ENCODE results near the gene WDSUB1. TPM values are rescaled to one million over a fixed set of nuclear protein-coding genes. Genes with fewer than 3 reads are reported as not detected.
A peak's percentile ranks its signal among the peaks of the same experiment; 100 is the strongest.

The WDSUB1 gene
- total RNA-seq, 1 donor from 2014 or later: 11.4 TPM

DNA sequence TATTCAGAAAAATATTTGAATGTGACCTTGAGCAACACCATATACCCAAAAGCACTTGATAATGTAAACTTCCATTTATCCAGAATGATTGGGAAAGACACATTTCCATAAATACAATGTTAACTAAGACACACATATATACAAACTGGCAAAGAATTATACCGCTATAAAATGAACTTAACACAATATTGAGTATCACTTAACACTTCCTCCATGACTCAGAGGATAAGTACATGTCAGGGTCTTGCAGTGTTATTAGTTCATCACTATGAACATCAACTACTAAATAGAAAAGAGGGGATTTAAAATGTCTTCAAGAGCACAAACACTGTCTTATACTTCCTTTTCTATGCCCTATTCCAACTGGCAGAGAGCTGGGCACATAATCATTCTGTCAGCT, 18.6 kb downstream of the WDSUB1 start:
- TF ChIP-seq, protein P1, sequence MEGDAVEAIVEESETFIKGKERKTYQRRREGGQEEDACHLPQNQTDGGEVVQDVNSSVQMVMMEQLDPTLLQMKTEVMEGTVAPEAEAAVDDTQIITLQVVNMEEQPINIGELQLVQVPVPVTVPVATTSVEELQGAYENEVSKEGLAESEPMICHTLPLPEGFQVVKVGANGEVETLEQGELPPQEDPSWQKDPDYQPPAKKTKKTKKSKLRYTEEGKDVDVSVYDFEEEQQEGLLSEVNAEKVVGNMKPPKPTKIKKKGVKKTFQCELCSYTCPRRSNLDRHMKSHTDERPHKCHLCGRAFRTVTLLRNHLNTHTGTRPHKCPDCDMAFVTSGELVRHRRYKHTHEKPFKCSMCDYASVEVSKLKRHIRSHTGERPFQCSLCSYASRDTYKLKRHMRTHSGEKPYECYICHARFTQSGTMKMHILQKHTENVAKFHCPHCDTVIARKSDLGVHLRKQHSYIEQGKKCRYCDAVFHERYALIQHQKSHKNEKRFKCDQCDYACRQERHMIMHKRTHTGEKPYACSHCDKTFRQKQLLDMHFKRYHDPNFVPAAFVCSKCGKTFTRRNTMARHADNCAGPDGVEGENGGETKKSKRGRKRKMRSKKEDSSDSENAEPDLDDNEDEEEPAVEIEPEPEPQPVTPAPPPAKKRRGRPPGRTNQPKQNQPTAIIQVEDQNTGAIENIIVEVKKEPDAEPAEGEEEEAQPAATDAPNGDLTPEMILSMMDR (IDR thresholded peaks at IDR 0.05; ENCODE audit: borderline replicate concordance): no peak
- Histone ChIP-seq H3K27ac (replicated peaks) (no peak overlapping the region), H3K4me3 (no peak overlapping the region), H3K36me3 (peaks cover 22% of the 10 kb centered on the region), H3K27me3 (ENCODE audit: low read depth) (no peaks in the 10 kb centered on the region), H3K9me3 (replicated peaks) (peaks cover 3% of the 10 kb centered on the region), H3K4me1 (peaks cover 30% of the 10 kb centered on the region)
- intact Hi-C loops (cut with micrococcal nuclease): no loop called here
- DNase-seq: no peak

DNA sequence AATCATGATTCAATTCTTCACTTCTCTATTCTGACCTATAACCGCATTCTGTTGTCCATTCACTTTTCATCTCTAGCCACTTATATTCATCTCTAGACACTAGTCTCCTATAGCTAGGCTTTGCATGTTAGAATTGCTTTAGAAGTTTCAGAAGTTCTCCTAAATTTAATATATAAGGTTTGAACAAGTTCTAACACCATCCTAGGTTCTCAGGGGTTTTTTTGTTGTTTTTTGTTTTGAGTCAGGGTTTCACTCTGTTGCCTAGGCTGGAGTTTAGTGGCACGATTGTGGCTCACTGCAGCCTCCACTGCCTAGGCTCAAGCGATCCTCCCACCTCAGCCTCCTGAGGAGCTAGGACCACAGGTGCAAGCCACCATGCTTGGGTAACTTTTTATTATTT, 19.9 kb downstream of the WDSUB1 start:
- TF ChIP-seq, protein P1 (IDR thresholded peaks at IDR 0.05; ENCODE audit: borderline replicate concordance): no peak
- Histone ChIP-seq H3K9me3 (replicated peaks) (peaks cover 3% of the 10 kb centered on the region), H3K36me3 (peaks cover 15% of the 10 kb centered on the region), H3K4me3 (no peak overlapping the region), H3K27ac (replicated peaks) (no peak overlapping the region), H3K4me1 (peaks cover 41% of the 10 kb centered on the region), H3K27me3 (ENCODE audit: low read depth) (no peaks in the 10 kb centered on the region)
- no peak for DNase-seq
- intact Hi-C loops (cut with micrococcal nuclease): no loop called here

GRCh38 chr2:159265171-159265576, 21.3 kb downstream of the WDSUB1 start:
- intact Hi-C loops (cut with micrococcal nuclease): no loop called here
- Histone ChIP-seq H3K27ac (replicated peaks) (no peak overlapping the region), H3K9me3 (replicated peaks) (no peaks in the 10 kb centered on the region), H3K4me3 (no peak overlapping the region), H3K27me3 (ENCODE audit: low read depth) (no peaks in the 10 kb centered on the region), H3K36me3 (peaks cover 4% of the 10 kb centered on the region), H3K4me1 (peaks cover 41% of the 10 kb centered on the region)
- no peak for DNase-seq
- TF ChIP-seq, protein P1 (IDR thresholded peaks at IDR 0.05; ENCODE audit: borderline replicate concordance): no peak

DNA sequence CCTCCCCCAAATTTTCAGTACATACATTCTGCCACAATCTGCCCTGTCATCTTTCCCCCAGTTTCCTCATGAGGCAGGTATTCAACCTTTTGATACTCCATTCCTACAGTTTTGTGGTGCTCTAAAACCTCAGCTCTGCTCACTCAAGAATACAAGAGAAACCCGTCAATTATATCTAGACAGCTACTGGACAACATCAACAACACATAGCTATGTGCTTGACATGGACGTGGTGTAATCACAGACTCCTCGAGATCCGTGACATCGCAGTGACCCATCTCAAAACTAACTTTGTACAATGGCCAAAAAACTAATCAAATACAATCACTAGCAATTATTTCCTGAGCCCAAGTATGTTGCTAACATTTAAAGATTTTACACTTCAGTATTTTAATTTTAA, 23.6 kb downstream of the WDSUB1 start:
- Histone ChIP-seq H3K27me3 (ENCODE audit: low read depth) (no peaks in the 10 kb centered on the region), H3K4me1 (peaks cover 30% of the 10 kb centered on the region), H3K4me3 (no peak overlapping the region), H3K9me3 (replicated peaks) (no peaks in the 10 kb centered on the region), H3K27ac (replicated peaks) (peak overlapping the region; percentile 84), H3K36me3 (peaks cover 15% of the 10 kb centered on the region)
- intact Hi-C loops (cut with micrococcal nuclease): no loop called here
- TF ChIP-seq, protein P1 (IDR thresholded peaks at IDR 0.05; ENCODE audit: borderline replicate concordance): no peak
- DNase-seq: no peak

- TF ChIP-seq, protein P1 (IDR thresholded peaks at IDR 0.05; ENCODE audit: borderline replicate concordance): no peak
- Histone ChIP-seq H3K27me3 (ENCODE audit: low read depth) (no peaks in the 10 kb centered on the region), H3K27ac (replicated peaks) (peak overlapping the region; percentile 84), H3K36me3 (peaks cover 16% of the 10 kb centered on the region), H3K9me3 (replicated peaks) (no peaks in the 10 kb centered on the region), H3K4me3 (no peak overlapping the region), H3K4me1 (peaks cover 24% of the 10 kb centered on the region)
- DNase-seq: no peak
- intact Hi-C loops (cut with micrococcal nuclease): no loop called here
Observed at GRCh38 chr2:159262226-159262625, 24.3 kb downstream of the WDSUB1 start.

GRCh38 chr2:159256159-159256558, 30.3 kb downstream of the WDSUB1 start:
- no peak overlapping the region for H3K4me3 ChIP-seq
- TF ChIP-seq, protein P1 (IDR thresholded peaks at IDR 0.05; ENCODE audit: borderline replicate concordance): no peak
- intact Hi-C loops (cut with micrococcal nuclease): no loop called here
- no peaks in the 10 kb centered on the region for H3K9me3 ChIP-seq (replicated peaks)
- no peaks in the 10 kb centered on the region for H3K27me3 ChIP-seq (ENCODE audit: low read depth)
- DNase-seq: no peak
- no peak overlapping the region for H3K27ac ChIP-seq (replicated peaks)
- H3K4me1 ChIP-seq: peaks cover 7% of the 10 kb centered on the region
- H3K36me3 ChIP-seq: peaks cover 35% of the 10 kb centered on the region

Measured in left ventricle myocardium inferior (tissue), 1 donor.